ENCODE measurements around the gene MEPCE.
A peak's percentile ranks its signal among the peaks of the same experiment; 100 is the strongest.
"Not testable (repeated sequence)": the region's sequence is repeated elsewhere in the genome, so short reads cannot be mapped to it uniquely, and the experiment has no call there.

- TF ChIP-seq POLR2A (IDR thresholded peaks at IDR 0.05); CTCF (IDR thresholded peaks at IDR 0.05 in 8 of 11, conservative IDR thresholded peaks at IDR 0.05 in 3 of 11): not testable (repeated sequence)
- peak in 1 of 3 donors; percentile 42 for TF ChIP-seq POLR2AphosphoS5 (IDR thresholded peaks at IDR 0.05)
Measured at GRCh38 chr7:100382234-100382853, 47.3 kb upstream of the MEPCE start.

All from spleen (tissue), 7 donors.